Measurements from ENCODE around the gene PTGES2. TPM values are rescaled to one million over a fixed set of nuclear protein-coding genes. Genes with fewer than 3 reads are reported as not detected.
A peak's percentile ranks its signal among the peaks of the same experiment; 100 is the strongest.

Gene PTGES2
- total and polyA plus RNA-seq, 2 of the 13 experiments (the other 11 are each of a cell fraction or from before 2014, with no cell fraction given), result 63.7 to 79.8 TPM

DNA sequence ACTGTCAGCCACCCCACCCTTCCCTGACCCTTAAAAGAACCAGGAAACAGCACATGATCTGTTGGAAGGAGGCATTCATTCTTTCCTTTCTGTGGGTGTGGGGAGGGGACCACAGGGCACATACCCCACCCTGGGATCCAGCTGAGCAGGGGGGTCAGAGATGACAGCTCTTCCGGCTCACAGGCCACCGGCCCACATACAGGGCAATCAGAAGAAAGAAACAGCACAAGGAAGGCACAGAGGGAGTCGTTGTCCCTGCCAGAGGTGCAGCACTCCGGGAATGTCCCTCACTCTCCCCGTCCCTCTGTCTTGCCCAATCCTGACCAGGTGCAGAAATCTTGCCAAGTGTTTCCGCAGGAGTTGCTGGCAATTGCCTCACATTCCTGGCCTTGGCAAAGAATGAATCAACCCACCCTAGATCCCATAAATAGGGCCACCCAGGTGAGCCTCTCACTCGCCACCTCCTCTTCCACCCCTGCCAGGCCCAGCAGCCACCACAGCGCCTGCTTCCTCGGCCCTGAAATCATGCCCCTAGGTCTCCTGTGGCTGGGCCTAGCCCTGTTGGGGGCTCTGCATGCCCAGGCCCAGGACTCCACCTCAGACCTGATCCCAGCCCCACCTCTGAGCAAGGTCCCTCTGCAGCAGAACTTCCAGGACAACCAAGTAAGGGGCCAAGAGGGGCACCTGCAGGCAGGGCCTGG is 21.6 kb upstream of the PTGES2 start, which contains the start of gene LCN2 (continued):
- no peak for TF ChIP-seq PCBP2 (optimal IDR thresholded peaks at IDR 0.05; ENCODE audit: low read depth, low read length, poor library complexity, severe bottlenecking)
- TF ChIP-seq ZNF484 (CRISPR knock-in tag; IDR thresholded peaks at IDR 0.05; ENCODE audit: borderline replicate concordance, low read depth), result no peak
- TF ChIP-seq IRF1 (CRISPR knock-in tag; IDR thresholded peaks at IDR 0.05; ENCODE audit: low read depth), result no peak

DNA sequence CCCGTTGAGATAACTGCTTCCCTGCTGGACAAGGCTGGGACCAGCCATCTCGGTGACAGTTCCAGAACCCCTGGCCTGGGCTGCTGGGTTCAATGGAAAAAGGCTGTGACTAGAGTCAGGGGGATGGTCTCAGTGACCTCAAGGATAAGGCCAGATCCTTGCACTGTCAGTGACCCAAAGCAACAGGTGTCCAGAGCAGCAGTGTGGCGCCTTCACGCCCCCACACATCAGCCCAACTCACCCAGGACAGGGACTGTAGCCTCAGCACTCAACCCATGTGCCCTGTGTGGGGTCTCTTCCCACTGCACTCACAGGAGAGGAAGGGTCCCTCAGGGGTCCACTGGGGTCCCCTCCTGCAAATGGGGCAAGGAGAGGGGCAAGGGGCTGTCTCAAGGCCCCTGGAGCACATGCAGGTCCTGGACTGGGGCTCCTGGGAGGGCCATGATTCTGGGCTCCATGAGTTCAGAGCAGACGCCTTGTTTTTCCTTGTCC is 21.0 kb upstream of the PTGES2 start:
- FAIRE-seq (no peak), ATAC-seq (no peak), DNase-seq (ENCODE audit: low spot score) (no peak)
- no peak overlapping the region; the same call in 1 of the 2 replicates for H3K9ac ChIP-seq (ENCODE audit: insufficient read depth, low read depth, low read length)
- TF ChIP-seq KDM5B (CRISPR knock-in tag; IDR thresholded peaks at IDR 0.05; ENCODE audit: borderline replicate concordance), result peak; percentile 27; the same call in 1 of the 2 replicates
- no peak for TF ChIP-seq BCLAF1 (IDR thresholded peaks at IDR 0.05)
- peak overlapping the region; percentile 71 for H3K4me2 ChIP-seq (ENCODE audit: low read depth, low read length)
- ChIA-PET CTCF (ENCODE audit: low intra/inter-chr PET ratio, low total read pairs) (no interaction called here), POLR2A (interaction anchor here (0.6 to 1.5 kb wide), 2 partner anchors 11 to 347 kb away, joined by 3 to 4 read pairs; partner anchors contain the start of gene BBLN)
- H3K79me2 ChIP-seq (ENCODE audit: insufficient read depth, low read length), result no peaks in the 10 kb centered on the region
- no peak overlapping the region for H2AFZ ChIP-seq (ENCODE audit: low read length)
- H3K9me3 ChIP-seq (ENCODE audit: low read length), result no peaks in the 10 kb centered on the region
- H3K4me1 ChIP-seq (ENCODE audit: insufficient read depth, low read length), result peaks cover 75% of the 10 kb centered on the region
- H3K36me3 ChIP-seq (replicated peaks in 1 of 2; ENCODE audit: control insufficient read depth in 1 of 2, insufficient read depth in 2 of 2, low read length in 2 of 2), result no peaks in the 10 kb centered on the region
- intact Hi-C loops (cut with micrococcal nuclease; ENCODE audit: unreplicated experiment) (no loop called here), in situ Hi-C loops (cut with HindIII; ENCODE audit: extremely low pct_ligation_motif_present, low pct_unique_long_range_greater_than_20kb) (no loop called here)
- H3K27ac ChIP-seq (ENCODE audit: extremely low read length, insufficient read depth, low read length), result no peak overlapping the region
- no TSS peak for BruUV-seq (replicated peaks)
- no CpG with 5 or more reads among the region's 5 CpGs for WGBS (ENCODE audit: low lambda C conversion rate)
- H4K20me1 ChIP-seq (ENCODE audit: insufficient read depth, low read length), result no peaks in the 10 kb centered on the region
- H3K4me3 ChIP-seq (replicated peaks in 1 of 3; ENCODE audit: insufficient read depth in 1 of 3, low read depth in 2 of 3, low read length in 3 of 3), result peak overlapping the region in 1 of 3 experiments; percentile 59; a peak in 1 of 6 replicates
- H3K27me3 ChIP-seq (ENCODE audit: control insufficient read depth in 1 of 2, insufficient read depth in 2 of 2, low read length in 2 of 2), result peaks cover 9 to 51% of the 10 kb centered on the region in 2 experiments; a peak in 4 of 5 replicates
